Measurements from ENCODE around the gene FBLN2.

Gene FBLN2

DNA sequence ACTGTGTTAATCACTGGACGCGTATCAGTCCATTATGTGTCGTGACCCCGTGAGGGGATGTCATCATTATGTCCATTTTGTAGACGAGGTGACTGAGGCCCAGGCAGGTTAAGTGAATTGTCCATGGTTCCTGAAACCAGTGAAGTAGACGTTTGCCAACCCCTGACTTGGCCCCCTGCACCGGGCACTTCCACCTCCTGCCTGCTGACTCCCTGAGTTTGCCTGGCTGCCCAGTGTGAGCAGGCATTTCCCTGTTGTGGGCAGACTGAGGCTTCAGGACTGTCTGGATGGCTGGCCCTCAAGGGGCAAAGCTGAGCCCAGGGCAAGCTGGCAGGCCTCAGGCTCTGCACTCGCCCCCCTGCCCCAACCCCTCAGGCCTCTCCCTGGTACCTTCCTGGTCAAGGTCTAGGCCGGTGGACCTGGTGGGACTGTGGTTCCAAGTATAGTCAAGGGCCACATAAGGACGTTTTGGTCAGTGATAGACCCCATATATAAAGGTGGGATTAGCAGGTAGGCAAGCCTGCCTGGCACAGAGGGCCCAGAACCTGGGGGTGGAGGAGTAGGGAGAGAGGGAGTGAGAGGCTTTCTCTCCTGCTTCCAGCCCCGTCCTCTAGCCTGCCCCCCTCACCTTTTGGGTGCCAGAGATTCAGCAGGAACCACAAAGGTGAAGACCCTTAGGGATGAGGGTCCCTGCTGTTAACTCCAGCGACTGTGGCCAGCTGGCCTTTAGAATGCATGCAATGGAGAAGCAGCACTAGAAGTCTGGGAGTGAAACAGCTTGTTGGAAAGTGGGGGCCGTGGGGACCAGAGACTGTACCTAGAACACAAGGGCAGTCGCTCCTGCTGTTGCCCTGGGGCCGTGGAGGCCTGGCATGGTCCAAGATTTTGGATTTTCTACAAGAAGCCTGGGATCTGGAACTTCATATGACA is 34.6 kb downstream of the FBLN2 start:
- DNase-seq: no peak

DNA sequence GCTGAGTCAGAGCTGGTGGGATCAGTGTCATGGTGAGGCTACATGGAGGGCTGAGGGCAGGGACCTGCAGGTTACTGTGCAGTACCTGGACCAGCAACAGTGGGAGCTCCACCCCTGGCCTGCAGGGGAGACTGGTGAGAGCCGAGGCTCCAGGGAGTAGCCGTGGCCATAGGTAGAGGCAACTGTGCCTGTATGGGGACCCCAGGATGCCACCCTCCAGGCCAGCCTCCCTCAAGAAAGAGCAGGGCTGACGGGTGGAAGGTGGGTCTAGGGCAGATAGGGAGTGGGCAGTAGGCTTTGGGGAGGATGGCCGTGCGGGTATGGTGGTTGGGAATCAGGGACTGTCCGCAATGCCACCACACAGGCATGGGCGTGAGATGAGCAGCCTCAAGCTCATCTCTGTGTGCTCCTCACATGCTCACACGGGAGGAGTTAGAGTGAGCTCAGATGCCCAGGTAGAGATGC is 35.5 kb downstream of the FBLN2 start:
- no peak for DNase-seq

DNA sequence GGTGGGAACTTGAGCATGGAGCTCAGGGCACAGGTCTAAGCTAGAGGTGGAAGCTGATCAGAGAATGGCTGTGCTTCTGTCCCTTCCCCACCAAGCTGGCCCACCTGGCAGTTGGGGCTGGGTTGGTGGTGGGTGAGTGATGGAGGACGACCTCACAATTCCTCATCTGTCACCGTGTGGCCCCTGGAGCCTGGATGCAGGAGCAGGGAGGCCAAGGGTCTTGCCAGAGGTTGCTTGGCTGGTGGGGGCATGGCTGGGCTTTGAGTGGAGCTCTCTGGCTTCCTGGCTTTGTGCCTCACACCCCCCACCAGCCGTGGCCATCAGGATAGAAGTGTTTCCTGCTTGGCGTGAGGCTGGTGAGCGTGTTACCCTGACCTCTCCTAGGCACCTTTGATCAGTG is 36.0 kb downstream of the FBLN2 start:
- DNase-seq: no peak

DNA sequence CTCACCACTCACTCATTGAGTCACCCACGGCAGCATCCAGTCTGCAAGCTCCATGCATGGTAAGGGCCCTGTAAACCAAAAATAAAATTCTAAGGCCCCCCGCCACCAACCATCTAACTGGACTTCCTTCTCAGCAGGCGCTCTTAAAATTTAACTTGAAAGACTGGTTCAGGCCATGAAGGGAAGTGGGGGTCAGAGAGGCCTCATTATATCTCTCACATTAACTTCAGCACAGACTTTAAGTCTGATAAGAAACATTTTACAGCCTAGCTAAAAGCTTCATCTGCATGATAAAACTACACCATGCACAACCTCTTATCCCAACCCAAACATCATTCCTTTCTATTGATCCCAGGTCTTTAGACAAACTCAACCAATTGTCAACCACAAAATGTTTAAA is 38.5 kb downstream of the FBLN2 start:
- DNase-seq: no peak

DNA sequence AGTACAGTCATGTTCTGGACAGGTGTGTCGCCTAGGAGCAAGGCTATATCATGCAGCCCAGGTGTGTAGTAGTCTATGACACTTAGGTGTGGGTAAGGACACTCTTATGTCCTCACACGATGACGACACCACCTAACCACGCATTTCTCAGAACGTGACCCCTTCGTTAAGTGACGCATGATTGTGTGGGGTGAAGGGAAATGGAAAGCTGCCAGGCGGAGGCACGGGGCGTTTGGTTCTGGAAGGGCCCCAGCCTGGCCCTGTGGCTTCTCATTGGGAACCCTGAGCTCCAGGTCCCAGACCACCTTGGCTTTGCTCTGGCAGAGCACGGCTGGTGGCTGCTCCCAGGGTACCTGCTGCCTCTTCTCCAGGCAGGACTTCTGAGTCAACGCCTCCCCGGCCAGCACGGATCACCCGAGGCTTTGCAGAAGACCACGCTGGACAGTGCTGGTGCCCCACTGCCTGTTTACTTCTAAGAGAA is 39.3 kb downstream of the FBLN2 start:
- no peak for DNase-seq

DNA sequence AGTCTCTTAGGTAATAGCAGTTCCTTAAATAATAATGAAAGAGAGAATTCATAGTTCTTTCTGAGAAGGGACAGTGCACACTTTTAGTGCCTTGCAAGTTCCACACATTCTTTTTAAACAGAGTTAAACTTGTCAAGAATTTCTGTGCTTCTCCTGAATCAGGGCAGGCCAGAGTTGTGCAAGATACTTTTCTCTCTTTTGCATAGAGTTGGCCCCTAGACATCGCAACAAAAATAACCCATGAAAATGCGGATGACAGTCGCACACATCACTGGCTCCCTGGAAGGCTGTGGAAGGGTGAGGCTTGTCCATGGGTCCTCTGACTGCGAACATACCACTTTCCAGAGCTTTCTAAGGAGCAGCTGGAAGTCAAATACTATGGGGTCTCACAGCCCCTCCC is 40.1 kb downstream of the FBLN2 start:
- no peak for DNase-seq

DNA sequence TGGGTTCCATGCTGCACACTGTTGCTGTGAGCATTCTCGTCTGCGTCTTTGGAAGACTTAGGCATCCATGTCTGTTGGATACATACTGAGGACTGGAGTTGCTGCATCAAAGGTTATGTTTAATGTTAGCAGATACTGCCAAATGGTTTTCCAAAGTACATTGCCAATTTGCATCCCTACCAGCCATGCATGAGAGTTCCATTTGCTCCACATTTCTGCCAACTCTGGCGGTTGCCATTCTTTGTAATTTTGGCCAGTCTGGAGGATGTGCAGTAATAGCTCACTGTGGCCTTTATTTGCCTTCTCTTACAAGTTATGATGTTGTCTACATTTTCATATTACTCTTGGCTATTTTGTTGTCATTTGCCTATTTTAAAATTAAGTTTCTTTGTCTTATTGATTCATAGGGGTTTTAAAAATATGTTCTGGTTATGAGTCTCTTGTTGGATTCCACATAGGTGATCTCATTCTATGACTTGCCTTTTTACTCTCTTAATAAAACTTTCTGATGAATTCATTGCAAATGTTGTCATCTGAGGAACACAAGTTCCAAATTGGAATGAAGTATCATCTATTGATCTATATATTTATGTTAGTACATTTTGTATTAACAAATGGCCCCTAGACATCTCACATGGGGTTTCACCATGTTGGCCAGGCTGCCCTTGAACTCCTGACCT is 42.1 kb downstream of the FBLN2 start:
- no peak for DNase-seq

DNA sequence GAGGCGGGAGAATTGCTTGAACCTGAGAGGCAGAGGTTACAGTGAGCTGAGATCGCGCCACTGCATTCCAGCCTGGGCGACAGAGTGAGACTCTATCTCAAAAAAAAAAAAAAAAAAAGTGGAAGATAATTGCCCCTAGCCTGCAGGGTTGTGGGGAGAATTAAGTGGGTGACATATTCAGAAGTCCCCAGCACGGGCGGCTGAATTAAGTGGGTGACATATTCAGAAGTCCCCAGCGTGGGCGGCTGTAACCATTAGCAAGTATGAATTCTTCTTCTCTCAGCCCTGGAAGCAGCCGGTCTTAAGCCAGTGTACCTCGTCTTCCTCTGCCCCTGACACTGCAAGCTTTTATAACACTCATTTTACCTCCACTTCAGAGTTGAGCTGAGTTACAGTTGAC is 44.7 kb downstream of the FBLN2 start:
- DNase-seq: no peak

DNA sequence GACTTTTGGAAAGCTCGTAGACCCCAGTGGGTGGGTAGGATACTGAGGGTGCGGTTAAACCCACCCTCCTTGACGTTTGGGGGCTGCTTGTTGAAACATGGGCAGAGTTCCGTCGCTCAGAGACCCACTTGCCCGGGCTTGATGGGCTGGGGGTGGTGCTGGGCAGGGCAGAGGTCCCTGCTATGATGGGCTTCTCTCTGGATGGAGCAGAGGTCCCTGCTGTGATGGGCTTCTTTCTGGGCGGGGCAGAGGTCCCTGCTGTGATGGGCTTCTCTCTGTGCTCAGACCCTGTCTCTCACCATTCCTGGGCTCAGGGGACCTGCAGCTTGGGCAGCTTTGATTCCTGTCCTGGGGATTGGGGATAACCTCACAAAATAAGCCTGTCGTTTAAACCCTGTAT is 45.2 kb downstream of the FBLN2 start:
- DNase-seq: no peak

DNA sequence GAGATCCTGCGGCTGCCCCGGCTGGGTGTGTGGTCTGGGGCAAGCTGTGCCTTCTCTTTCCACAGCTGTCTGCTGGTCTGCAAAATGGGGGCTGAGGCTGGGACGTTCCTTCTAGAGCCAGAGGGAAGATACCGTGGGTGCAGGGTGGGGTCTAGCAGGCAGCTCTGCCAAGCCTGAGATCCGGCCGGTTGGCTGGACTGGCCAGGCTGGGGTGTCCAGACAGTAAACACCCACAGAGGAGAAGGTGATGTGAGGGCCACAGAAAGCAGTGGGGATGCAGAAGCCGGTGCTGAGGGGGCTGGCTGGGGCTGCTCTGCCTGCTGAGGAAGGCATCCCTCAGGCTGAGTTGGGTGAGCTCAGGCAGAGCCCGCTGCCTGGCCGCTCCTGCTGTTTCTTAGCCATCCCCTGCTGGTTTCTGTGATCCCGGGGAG is 46.1 kb downstream of the FBLN2 start:
- no peak for DNase-seq

DNA sequence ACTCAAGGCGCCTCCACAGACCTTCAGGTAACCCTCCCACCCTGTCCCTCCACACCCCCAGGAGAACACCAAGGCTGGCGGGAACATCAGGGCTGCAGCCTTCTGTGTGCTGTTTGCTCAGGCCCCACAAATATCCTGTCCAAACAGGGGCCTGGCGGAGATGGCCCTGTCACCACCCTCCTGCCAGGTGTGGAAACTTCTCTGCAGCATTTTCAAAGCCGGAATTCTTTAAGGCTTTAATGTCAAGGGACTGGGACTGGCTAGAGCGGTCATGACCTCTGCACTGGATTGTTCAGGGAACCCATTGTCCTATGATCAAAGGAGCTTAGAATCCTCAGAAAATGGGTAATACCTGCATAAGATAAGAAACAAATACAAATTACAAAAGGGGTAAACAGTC is 46.6 kb downstream of the FBLN2 start:
- no peak for DNase-seq

DNA sequence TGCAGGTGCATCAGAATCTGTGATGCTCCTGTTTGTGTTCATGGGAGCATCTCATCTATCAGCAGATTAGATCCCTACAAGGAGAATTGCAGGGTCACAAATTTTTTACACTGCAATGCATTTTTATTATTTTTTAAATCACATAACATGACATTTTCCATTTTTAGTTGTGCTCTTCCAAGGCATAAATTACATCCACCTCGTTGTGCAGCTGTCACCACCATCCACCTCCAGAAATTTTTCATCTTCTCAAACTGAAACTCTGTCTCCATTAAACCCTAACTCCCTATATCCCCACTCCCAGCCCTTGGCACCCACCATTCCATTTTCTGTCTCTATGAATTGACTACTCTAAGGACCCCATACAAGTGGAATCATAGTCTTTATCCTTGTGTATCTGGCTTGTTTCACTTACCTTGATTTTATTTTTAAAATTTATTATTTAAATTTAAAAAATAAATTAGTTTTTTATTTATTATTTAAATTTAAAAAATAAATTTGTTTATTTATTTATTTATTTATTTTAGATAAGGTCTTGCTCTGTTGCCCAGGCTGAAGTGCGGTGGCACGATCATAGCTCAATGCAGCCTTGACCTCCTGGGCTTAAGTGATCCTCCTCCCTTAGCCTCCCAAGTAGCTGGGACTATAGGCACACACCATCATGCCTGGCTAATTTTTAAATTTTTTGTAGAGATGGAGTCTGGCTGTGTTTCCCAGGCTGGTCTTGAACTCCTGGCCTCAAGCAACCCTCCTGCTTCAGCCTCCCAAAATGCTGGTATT is 47.7 kb downstream of the FBLN2 start:
- DNase-seq: no peak

DNA sequence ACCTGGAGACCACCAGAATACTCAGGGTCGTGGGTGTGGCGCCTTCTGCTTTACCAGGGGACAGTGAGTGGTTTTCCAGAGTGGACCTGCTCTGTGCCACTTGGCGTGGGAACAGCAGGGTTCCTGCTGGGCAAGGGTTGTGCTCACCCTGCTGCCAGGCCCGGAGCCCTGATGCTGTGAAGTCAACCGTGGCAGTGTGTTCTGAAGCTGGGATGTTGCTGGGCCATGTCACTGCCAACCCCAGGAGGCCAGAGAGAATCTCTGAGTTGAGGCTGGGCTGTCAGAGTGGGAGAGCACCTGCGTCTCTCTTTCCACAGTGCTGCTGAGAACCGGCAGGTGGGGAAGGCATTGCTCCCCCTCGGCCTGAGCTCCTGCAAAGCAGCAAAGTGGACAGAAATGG is 48.7 kb downstream of the FBLN2 start:
- DNase-seq: no peak

DNA sequence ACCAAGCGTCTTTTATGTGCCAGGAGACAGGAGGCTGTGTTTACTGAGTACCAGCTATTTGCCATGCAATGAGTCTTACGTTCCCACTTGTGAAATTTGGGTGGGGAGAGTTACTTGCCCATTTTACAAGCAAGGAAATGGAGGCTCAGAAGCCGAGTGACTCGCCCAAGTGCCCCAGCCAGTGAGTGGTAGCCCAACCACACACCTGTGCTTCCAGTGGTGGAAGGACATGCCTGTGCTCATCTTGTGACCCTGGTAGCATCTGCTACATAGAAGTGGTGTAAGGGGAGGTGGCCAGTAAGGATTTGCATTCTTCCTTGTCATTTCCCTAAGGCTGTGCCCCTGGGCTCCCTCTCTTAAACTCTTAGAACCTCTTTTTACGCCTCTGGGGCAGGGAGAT is 49.3 kb downstream of the FBLN2 start:
- DNase-seq: no peak

DNA sequence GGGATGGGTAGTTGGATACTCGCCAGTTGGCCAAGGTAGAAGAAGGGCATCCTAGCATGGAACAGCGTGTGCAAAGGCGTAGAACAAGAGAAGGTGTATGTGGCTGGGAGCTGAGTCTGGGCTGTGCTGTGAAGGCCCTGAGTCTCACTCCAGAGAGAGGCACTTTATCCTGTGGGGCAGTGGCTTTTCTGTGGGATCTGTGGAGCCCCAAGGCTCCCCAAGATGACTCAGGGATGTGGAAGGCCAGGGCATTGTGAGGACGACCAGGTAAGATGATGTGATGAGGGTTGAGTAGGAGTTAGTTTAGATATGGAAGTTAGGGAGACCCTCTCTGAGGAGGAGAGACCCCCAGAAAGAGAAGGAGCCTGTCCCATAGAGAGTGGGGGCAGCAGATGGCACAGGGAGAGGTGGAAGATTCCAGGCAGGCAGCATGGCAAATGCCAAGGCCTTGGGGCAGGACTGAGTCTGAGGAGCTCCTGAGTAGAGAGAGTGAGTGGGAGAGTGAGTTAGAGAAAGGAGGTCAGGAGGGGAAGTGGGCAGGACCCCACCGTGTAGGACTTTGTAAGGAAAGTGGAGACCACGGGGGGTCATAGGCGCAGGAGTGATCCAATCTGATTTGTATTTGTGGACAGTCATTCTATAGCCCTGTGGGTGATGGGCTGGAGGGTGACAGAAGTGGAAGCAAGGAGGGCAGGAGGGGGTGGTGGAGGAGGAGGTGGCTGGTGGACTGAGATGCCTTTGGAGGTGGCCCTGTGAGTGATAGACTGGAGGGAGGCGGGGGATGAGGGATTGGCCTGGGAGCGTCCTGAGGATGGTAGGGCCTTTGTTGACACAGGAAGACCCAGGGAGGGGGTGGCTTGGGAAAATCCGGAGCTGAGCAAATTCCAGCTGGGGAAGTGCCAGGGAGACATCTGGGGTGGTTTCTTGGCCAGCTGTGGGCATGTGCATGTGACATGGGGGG is 50.3 kb downstream of the FBLN2 start:
- no peak for DNase-seq

DNA sequence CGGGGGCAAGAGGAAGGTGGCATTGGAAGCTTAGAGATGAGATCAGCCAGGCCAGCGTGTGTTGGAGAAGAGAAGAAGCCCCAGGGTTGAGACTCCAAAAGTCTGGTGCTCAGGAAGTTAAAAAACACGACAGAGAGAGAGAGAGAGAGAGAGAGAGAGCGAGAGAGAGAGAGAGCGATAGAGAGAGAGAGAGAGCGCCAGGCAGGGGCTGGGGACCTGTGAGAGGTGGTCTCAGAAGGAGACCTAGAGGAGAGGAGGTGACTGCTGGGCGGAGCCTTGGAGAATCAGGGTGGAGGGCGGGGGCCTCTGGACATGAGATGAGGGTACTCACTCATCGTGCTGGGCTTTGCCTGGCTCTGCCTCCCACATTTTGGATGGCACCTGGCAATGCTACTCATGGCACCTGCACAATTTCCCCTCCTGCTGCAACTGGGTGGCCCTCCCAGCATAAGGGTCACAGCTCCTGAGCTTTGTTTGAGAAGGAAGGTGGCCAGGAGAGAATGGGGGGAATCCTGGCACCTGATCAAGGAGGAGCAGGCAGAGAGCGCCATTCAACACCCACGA is 51.0 kb downstream of the FBLN2 start:
- DNase-seq: no peak

DNA sequence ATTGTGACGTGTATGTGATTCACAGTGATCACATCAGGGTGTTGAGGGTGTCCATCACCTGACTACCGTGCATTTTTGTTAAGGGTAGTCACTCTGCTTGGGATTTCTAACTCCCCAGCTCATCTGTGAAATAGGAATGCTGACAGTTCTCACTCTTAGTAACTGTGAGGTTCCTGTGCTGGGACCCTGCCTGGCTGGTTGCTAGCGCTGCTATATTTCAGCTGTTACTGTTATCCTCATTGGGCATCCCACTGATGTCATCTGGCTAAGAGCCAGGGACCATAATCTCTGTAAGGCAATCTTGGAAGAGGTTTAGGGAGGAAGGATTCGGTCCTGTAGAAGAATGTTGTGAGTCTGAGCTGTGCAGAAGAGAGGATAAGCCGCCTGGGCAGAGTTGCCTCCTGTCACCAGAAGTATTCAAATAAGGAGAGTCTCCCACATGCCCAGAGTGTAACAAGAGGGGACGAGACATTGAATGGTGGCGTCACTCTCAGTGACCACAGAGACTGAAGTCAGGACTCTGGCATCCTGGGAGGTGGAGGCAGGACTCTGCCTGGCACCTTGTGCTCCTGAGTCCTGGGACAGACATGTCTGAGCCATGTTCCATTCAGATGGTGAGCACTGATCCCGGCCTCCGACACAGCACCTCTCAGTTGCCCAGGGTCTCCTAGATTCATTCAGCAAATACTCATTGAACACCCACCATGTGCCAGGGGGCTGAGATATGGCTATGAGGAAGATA is 52.2 kb downstream of the FBLN2 start:
- DNase-seq: no peak

DNA sequence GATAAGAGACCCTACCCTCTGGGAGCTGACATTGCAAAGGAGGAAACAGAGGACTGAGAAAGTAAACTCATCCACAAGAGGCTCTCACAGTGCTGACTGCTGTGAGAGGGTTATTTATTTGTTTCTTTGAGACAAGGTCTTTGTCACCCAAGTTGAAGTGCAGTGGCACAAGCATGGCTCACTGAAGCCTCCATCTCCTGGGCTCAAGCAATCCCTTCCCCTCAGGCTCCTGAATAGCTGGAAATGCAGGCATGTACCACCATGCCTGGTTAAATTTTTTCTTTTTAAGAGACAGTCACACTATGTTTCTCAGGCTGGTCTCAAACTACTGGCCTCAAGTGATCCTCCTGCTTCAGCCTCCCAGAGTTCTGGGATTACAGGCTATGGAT is 52.8 kb downstream of the FBLN2 start:
- DNase-seq: no peak

DNA sequence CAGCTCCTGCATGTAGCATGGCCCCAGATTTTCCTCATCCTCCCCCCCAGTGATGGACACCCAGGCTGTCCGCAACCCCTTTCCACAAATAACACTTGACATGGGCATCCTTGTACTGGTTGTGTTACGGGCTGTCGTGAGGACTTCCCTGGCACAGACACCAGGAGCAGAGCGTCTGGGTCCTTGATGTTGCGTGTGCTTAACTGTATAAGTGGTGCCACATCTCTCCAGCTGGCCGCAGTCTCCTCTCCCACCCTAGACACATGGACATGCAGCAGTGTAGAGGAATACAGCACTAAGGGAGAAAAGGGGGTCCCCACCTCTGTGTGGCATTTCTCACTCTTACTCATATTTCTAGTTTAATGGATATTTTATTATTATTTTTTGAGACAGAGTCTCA is 56.6 kb downstream of the FBLN2 start:
- DNase-seq: no peak

DNA sequence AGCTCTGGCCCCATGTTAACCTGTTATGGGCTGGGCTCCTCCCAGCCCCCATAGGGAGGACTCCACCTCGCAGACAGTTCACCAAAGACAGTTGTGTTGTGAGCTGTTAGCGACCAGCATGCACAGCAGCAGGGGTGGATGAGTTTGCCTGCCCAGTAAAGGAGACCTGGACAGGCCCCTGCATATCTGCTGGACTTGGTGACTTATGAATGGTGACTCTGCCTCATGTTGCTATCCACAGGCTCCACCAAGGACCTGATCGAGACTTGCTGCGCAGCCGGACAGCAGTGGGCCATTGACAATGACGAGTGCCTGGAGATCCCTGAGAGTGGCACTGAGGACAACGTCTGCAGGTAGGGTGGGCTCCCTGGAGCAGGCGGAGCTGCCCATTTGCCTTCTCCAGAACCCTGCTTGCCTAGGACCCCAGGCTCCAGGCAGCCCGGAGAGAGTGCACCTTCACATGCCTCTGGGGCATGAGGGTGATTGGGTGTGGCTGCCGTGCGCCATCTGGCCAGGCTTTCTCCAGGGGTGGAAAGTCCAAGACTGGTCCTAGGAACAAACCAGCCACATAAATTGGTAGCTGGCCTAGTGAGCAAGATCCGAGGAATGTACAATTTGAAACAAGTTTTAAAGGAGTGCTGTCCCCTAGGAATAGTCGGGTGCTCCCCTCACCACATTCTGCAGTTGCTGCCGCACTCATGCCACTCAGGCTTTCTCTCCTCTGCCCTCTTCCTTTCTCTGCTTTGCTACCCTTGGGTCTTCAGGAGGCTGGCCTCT is 59.1 kb downstream of the FBLN2 start:
- no peak for DNase-seq
